22Rv1 (cell line): ENCODE data around the gene SH2D5.

Experiments
- CTCF ChIP-seq: fragments of 450-650 bp; IDR thresholded peaks from 2 replicates; pipeline ENCODE4 v1.5.1; 2017; ENCODE audit warnings: mild to moderate bottlenecking
- ZFX ChIP-seq: fragments of 450-650 bp; IDR thresholded peaks from 2 replicates; pipeline ENCODE4 v1.6.1; 2017; ENCODE audit warnings: antibody characterized with exemption, borderline replicate concordance

DNA sequence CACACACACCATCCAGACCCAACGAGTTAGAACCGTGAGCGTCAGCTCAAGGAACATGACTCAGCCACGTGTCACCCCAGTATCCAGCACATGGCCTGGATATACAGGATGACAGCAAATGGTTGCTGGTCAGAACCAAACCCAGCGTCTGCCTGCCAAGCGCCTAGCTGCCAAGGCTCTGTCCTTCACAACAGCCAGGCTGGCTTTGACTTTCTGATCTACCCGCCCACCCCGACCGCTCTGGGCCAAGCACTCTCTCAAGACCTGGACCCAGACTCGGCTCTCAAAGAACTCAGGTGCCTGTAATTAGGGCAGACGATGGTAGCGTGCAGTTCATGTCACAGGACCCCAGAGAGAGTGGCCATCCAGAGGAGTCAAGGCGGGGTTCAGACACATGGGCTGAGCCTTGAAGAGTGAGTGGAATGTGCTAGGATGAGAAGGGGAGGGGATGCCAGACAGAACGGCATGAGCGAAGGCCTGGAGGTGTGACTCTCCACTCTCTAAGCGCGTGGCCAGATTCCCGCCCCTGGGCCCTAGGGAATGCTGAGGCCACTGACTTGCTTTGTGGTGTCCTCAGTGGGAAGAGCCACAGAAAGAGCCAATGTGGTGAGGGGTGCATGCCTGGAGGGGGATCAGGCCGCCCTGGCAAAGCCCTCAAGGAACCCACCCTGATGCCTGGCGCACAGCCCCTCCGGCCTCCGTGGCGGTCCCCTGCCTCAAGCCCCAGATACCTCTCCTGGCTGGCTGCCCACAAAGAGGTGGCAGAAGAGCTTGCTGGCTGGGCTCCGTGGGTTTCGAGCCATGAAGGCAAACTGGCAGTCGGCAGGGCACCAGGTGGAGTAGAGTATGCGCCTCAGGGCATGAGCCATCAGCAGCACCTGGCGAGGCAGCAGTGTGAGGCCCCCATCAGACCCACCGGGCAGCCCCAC lies 7.0 kb downstream of the SH2D5 start:
- TF ChIP-seq CTCF (no peak), ZFX (no peak)
